Activated naive CD8-positive, alpha-beta T cell (primary cell): ENCODE data around the gene ARHGAP5.

Experiments
- H3K27ac Mint-ChIP-seq: one replicate; pipeline ENCODE4 v1.8.0; 2021; ENCODE audit warnings: mixed read lengths
- H3K27me3 Mint-ChIP-seq: one replicate; pipeline ENCODE4 v1.8.0; 2021; ENCODE audit warnings: mixed read lengths
- H3K36me3 Mint-ChIP-seq: one replicate; pipeline ENCODE4 v1.8.0; 2021; ENCODE audit warnings: mixed read lengths
- H3K4me1 Mint-ChIP-seq: one replicate; pipeline ENCODE4 v1.8.0; 2021; ENCODE audit warnings: low read depth, mixed read lengths
- H3K4me3 Mint-ChIP-seq: one replicate; pipeline ENCODE4 v1.8.0; 2021; ENCODE audit warnings: mild to moderate bottlenecking, mixed read lengths
- H3K9me3 Mint-ChIP-seq: one replicate; pipeline ENCODE4 v1.8.0; 2021; ENCODE audit warnings: low read depth, mixed read lengths

Gene ARHGAP5

DNA sequence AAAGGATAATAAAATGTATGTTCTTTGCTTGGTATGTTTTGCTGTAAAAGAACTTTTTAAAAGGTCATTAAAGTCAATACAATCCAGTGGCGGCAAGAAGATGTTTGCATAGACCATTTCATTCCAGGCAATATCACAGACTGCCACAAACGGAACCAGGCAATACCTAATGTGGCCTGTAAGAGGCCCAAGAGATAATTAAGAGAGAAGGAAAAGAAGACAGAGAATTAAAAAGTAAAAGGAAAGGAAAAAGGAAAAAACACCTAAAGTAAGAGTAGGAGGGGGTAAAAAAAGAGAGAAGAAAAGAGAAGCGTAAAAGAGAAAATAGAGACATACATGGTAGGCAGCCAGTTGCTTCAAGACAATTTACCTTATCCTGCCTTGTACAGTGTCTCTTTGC lies 6.8 kb upstream of the ARHGAP5 start:
- H3K27ac Mint-ChIP-seq, result no peak overlapping the region
- peaks cover 3% of the 10 kb centered on the region for H3K4me1 Mint-ChIP-seq
- no peaks in the 10 kb centered on the region for H3K9me3 Mint-ChIP-seq
- H3K4me3 Mint-ChIP-seq, result no peak overlapping the region
- no peaks in the 10 kb centered on the region for H3K27me3 Mint-ChIP-seq
- no peaks in the 10 kb centered on the region for H3K36me3 Mint-ChIP-seq

DNA sequence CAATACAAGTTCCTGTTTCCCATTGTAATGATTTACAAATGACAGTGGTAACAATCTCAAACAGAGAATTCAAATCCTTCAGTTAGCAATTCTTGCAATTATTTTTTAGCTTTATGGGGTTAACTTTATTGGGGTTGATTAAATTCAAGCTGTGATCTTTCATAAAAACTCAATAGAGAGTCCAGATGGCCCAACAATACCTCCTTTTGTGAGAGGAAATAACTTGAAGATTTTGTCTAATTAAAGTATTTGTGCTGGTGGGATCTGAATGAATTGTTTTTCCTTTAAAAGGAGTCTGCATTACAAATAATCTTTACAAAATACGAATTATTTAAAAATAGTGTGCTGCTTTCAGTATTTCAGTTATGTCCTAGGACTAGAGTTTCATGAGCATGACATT lies 4.4 kb upstream of the ARHGAP5 start:
- Mint-ChIP-seq H3K4me3 (no peak overlapping the region), H3K27ac (no peak overlapping the region), H3K9me3 (no peaks in the 10 kb centered on the region), H3K36me3 (no peaks in the 10 kb centered on the region), H3K4me1 (peaks cover 10% of the 10 kb centered on the region), H3K27me3 (no peaks in the 10 kb centered on the region)

DNA sequence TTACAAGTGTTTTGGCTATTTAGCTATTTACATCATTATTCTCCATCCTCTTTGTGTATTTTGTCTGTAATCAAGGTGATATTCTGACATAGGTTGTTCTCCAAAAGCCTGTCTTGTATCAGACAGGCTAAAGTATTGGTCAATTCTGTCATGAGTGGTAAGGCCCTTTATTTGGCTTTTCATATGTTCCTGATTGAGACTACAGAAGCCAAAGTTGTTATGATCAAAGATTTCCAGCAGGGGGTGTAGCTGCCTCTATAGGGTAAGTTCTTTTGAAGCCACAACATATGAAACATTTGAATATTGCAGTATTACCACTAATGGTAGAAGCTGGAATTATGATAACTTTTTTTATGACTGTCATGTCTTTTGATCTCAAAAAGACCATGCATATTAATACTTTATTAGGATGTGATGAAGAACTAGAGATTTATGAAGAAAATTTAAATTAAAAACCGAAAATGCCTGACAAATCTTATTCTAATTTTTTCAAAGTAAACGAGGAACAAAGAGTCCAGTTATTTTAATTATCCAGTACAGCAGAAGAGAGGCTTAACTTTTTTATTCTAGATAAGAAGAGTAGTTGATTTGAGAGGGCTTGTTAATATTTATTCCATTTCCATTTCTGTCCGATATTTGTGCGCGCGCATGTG lies 3.4 kb upstream of the ARHGAP5 start:
- Mint-ChIP-seq H3K27me3 (no peaks in the 10 kb centered on the region), H3K27ac (no peak overlapping the region), H3K9me3 (no peaks in the 10 kb centered on the region), H3K4me3 (no peak overlapping the region), H3K36me3 (no peaks in the 10 kb centered on the region), H3K4me1 (peaks cover 19% of the 10 kb centered on the region)

DNA sequence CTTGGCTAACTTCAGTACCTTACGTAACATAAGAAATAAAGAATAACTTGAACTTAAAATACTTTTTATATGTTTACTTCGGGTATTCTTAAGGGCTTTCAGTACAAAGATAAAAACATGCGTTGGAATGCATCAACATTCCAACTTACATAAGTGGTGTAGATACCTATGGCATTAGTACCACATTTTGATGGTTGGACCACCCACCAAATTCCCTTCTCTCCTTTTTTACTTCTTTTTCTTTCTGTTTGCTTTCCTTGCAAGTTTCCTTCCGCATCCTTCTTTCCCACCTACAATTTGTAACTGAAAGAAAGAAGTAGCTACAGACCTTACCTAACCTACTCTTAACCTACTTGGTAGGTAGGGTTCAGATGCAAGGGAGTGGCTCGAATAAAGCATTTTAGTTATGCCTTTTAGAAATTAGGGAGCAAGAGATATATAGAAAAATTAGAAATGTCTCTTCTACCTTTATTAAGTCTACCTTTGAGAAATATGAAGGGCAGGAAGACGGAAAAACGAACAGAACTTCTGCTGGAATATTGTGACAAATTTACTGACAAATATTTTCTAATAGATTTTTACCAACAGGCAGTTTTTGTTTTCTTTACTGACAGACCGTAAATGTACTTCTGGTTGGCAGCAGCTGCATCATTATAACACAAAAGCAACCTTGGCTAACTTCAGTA lies 2.1 kb upstream of the ARHGAP5 start:
- Mint-ChIP-seq H3K4me1 (peaks cover 30% of the 10 kb centered on the region), H3K4me3 (no peak overlapping the region), H3K36me3 (no peaks in the 10 kb centered on the region), H3K27me3 (no peaks in the 10 kb centered on the region), H3K9me3 (no peaks in the 10 kb centered on the region), H3K27ac (no peak overlapping the region)

DNA sequence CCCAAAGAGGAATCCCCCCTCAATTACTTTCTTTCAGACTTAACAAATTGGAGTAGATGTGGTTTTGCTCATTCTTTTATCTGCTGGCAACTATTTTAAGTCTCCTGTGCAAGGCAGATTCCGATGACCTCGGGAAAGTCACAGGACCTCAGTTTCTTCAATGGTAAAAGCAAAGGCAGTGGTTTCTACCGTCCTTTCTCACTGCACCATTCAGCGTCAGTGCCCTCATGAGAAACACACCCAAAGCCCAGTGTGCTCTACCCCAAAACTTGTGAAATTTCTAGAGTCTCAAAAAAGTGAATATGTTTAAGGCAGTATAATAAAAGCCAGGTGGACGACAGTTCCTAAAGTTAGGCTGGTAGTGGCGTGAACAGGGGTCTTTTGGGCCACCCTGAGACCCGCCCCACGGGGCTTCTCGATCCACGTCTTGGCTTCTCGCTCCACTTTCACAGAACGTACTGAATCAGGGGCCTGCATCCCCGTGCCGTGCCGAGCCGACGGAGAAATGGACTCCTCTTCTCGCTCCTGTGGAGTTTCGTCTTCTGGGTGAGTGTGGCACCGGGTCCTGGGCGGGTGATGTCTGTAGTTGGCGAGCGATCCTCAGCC lies 1.3 kb upstream of the ARHGAP5 start:
- Mint-ChIP-seq H3K4me3 (peak overlapping the region; percentile 99), H3K9me3 (no peaks in the 10 kb centered on the region), H3K27ac (peak overlapping the region; percentile 98), H3K27me3 (no peaks in the 10 kb centered on the region), H3K4me1 (peaks cover 36% of the 10 kb centered on the region), H3K36me3 (no peaks in the 10 kb centered on the region)

DNA sequence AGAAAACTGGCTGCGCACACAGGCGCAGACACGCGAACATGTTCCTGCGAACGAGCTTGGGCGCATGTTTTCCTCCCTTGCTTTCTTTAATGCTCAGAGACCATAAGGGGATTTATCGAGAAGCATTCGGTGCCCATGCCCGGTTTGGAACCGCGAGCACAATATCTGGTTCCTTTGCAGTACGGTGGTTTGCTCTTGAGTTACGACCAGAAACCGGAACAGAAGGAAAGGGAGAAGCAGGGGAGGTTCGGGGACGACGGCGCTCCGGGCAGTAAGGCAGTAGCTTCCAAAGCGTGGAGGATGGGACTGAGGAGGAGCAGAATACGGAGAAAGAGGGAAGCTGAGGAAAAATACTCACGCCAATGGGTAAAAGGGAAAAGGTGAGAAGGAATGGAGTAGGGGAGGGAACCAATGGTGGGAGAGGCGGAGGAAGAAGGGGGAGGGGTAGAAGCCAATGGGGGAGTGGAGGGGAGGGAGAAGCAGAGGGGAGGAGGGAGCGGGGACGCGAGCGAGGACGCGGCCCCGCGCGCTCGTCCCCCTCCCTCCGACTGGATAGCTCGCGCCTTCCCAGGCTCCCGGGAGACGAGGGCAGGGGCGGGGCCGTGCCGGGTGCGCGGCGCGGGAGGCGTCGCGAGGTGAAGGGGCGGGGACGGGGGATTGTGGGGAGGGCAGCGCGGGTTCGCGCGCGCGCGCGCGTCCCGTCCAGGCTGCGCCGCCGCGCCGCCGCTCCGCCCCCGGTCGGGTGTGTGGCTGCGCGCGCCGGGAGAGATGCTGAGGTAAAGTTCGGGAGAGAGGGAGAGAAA lies 625 bp upstream of the ARHGAP5 start:
- H3K27me3 Mint-ChIP-seq, result no peaks in the 10 kb centered on the region
- H3K27ac Mint-ChIP-seq, result peak overlapping the region; percentile 98
- H3K4me1 Mint-ChIP-seq, result peaks cover 42% of the 10 kb centered on the region
- no peaks in the 10 kb centered on the region for H3K9me3 Mint-ChIP-seq
- H3K36me3 Mint-ChIP-seq, result peaks cover 2% of the 10 kb centered on the region
- peak overlapping the region; percentile 99 for H3K4me3 Mint-ChIP-seq

DNA sequence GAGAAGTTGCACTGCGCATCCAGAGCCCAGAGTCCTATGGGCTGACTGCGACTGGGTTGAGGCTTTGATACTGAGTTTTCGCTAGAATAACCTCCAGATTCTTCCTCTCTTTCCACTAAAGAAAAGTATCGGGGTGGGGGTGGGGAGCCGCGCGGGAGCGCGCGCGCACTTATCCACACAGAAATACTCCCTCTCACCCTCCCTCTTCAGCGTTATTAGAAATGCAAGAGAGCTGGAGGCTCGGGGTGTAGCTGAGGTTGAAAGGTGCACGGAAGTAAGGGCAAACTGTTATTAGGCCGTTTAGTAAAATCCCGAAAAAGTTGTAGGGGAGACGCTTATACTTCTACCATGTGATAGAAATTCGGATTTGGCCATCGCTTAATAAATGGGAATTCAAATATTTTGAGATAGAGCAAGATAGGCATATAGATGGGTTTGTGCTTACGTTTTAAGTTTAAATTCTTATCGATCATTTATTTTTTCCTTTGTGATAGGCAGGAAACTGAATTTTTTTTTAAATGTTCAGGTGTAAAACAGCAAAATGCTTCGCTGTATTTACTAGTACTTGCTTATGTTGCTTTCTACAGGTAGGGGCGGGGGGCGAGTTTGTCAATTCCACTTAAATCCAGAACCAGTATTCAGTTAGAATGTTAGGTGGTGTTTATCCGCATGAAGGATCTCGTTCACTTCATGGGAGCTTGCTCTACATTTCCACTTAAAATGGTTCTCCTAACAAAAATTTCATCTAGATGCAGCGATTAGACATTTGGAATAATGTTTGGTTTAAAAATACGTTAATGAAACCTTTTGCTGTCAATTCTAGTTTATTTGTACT lies 1.1 kb downstream of the ARHGAP5 start:
- H3K27me3 Mint-ChIP-seq, result no peaks in the 10 kb centered on the region
- peaks cover 2% of the 10 kb centered on the region for H3K36me3 Mint-ChIP-seq
- H3K4me1 Mint-ChIP-seq, result peaks cover 53% of the 10 kb centered on the region
- peak overlapping the region; percentile 96 for H3K27ac Mint-ChIP-seq
- H3K9me3 Mint-ChIP-seq, result no peaks in the 10 kb centered on the region
- peak overlapping the region; percentile 98 for H3K4me3 Mint-ChIP-seq

DNA sequence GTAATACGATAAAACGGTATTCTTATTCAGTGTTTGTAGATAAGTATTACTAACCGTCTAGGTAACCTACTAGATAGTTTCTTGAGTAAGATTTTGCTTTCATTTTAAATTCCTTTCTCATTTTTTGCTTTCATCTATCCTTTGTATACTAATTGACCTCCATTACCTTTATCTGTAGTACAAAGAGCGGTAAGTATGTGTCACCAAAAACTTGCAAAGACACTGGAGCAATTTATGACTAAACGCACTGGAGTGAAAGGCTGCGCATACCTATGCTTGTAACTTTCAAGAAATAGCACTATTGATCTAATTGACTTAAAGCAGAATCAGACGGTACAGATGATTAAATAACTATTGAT lies 1.7 kb downstream of the ARHGAP5 start:
- Mint-ChIP-seq H3K9me3 (no peaks in the 10 kb centered on the region), H3K27ac (peak overlapping the region; percentile 96), H3K4me3 (peak overlapping the region; percentile 98), H3K27me3 (no peaks in the 10 kb centered on the region), H3K4me1 (peaks cover 56% of the 10 kb centered on the region), H3K36me3 (peaks cover 2% of the 10 kb centered on the region)

DNA sequence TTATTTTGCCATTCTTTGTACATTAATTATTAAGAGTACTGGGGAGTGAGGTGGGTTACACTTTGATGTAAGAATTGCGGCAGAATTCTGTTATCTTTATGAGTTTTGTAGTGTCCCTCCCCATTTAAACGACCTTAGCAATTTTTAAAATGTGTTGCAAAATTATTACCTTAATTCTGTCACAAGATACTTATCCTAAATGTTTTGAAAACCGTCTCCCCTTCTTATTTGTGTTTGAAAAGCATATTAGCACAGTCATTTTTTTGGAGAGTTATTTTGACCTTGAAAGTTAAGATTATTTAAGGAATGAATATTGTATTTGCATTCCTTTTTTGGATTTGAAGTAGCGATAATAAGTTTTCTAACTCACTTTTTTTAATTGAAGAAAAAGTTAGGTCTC lies 2.2 kb downstream of the ARHGAP5 start:
- Mint-ChIP-seq H3K4me3 (peak overlapping the region; percentile 98), H3K36me3 (peaks cover 2% of the 10 kb centered on the region), H3K27ac (peak overlapping the region; percentile 96), H3K9me3 (no peaks in the 10 kb centered on the region), H3K4me1 (peaks cover 58% of the 10 kb centered on the region), H3K27me3 (no peaks in the 10 kb centered on the region)

DNA sequence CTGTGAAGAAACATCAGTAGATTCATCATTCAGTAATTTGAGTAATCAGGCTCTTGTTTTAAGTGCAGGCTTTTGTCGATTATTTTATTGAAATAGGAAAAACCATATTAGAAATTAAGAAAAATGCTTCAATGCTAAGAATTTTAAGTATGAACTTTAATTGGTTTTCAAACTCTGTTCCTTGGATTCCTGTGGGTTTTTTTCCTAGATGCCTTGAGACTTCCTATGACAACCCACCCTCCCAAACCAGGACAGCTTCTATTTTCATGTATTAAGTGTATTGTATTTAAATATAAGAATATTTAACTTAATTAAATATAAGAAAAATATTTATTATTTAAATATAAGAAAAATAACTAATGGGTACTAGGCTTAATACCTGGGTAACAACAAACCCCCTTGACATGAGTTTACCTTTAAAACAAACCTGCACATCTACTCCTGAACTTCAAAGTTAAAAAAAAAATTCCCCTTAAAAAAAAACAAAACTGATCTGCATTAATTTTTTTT lies 3.0 kb downstream of the ARHGAP5 start:
- Mint-ChIP-seq H3K9me3 (no peaks in the 10 kb centered on the region), H3K27ac (no peak overlapping the region), H3K27me3 (no peaks in the 10 kb centered on the region), H3K4me1 (peaks cover 63% of the 10 kb centered on the region), H3K4me3 (no peak overlapping the region), H3K36me3 (peaks cover 4% of the 10 kb centered on the region)

DNA sequence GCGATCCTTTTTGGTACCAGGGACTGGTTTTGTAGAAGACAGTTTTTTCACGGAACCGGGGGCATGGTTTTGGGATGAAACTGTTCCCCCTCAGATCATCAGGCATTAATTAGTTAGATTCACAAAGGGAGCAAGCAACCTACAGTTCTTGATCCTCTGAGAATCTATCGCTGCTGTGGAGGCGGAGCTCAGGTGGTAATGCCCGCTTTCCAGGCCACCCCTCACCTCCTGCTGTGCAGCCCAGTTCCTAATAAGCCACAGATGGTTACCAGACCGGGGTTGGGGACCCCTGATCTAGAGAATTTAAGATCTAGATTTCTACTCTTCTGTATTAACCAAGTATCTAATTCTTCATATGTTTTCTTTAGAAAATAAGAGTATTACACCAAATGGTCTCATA lies 4.8 kb downstream of the ARHGAP5 start:
- peaks cover 65% of the 10 kb centered on the region for H3K4me1 Mint-ChIP-seq
- H3K4me3 Mint-ChIP-seq, result no peak overlapping the region
- H3K9me3 Mint-ChIP-seq, result no peaks in the 10 kb centered on the region
- H3K27ac Mint-ChIP-seq, result no peak overlapping the region
- peaks cover 5% of the 10 kb centered on the region for H3K36me3 Mint-ChIP-seq
- H3K27me3 Mint-ChIP-seq, result no peaks in the 10 kb centered on the region

DNA sequence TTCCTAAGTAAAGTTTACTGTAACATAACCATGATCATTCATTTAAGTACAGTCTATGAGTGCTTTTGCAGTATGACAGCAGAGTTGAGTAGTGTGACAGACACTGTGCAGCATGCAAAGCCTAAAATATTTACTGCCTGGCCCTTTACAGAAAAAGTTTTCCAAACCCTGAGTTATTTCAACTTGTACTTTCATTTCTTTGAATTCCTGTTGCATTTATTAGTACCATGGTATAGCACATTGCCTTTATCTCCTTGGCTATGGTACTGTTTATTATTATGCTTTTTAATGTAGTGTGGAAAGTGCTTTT lies 6.2 kb downstream of the ARHGAP5 start:
- Mint-ChIP-seq H3K27ac (no peak overlapping the region), H3K27me3 (no peaks in the 10 kb centered on the region), H3K4me1 (peaks cover 65% of the 10 kb centered on the region), H3K36me3 (peaks cover 6% of the 10 kb centered on the region), H3K4me3 (no peak overlapping the region), H3K9me3 (no peaks in the 10 kb centered on the region)

DNA sequence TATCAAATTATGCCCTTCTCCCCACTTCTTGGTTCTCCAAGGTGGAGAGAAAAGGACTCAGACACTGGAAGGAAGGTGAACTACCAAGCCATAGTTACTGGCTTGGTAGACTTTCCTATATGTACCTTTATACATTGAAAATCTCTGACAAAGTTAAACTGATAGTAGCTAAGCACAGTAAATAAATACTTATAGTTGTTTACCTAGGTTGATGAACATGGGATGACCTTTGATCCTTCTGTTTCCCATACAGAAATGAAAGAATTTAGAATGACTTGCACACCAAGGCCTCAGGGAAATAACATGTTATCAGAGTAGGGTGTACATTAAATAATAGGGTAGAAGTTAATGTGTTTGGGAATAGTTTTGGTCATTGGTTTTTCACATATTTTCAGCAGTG lies 6.7 kb downstream of the ARHGAP5 start:
- Mint-ChIP-seq H3K4me3 (no peak overlapping the region), H3K27me3 (no peaks in the 10 kb centered on the region), H3K4me1 (peaks cover 60% of the 10 kb centered on the region), H3K36me3 (peaks cover 6% of the 10 kb centered on the region), H3K27ac (no peak overlapping the region), H3K9me3 (no peaks in the 10 kb centered on the region)

DNA sequence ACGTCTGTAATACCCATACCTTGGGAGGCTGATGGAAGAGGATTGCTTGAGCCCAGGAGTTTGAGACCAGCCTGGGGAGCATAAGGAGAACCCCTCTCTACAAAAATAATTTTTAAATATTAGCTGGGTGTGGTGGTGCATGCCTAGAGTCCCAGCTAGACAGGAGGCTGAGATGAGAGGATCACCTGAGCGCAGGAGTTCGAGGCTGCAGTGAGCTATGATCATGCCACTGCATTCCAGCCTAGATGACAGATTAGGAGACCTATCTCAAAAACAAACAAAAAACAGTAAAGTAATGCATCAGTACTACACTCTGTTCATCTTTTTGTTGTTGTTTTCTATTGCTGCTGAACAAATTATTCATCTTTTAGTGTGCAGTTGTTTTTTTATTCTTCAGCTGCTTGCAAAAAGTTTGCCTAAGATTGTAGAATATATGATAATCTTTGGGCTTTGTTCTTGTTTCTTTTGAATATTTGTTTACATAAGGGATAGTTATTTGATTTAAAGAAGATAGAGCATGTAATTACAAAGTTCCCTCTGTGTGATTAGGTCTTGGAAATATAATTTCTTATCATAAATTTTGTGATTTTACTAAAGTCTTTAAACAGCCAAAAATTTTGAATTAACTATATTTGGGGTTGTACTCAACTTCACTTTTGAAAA lies 8.2 kb downstream of the ARHGAP5 start:
- Mint-ChIP-seq H3K27ac (no peak overlapping the region), H3K36me3 (peaks cover 6% of the 10 kb centered on the region), H3K27me3 (no peaks in the 10 kb centered on the region), H3K4me1 (peaks cover 52% of the 10 kb centered on the region), H3K4me3 (no peak overlapping the region), H3K9me3 (no peaks in the 10 kb centered on the region)
